Measurements from ENCODE around the gene ATAD3B. TPM values are rescaled to one million over a fixed set of nuclear protein-coding genes. Genes with fewer than 3 reads are reported as not detected.
A peak's percentile ranks its signal among the peaks of the same experiment; 100 is the strongest.
"Not testable (repeated sequence)": the region's sequence is repeated elsewhere in the genome, so short reads cannot be mapped to it uniquely, and the experiment has no call there.

Gene ATAD3B
- polyA plus RNA-seq, 2 of the 4 experiments (the other 2 are of a cell fraction), result 0.21 to 0.99 TPM

GRCh38 chr1:1470626-1471388 lies 758 bp upstream of the ATAD3B start:
- Histone ChIP-seq H3K4me3 (no peak overlapping the region), H3K4me1 (no peaks in the 10 kb centered on the region), H3K4me2 (no peak overlapping the region), H3K27ac (no peak overlapping the region), H3K9me3 (no peaks in the 10 kb centered on the region)
- DNase-seq (ENCODE audit: low read depth in 1 of 2, low spot score in 1 of 2) (no peak), FAIRE-seq (no peak), ATAC-seq (no peak)
- no CpG with 5 or more reads among the region's 16 CpGs for WGBS (ENCODE audit: missing lambda C conversion rate)
- ChIA-PET CTCF (no interaction called here), POLR2A (no interaction called here)
- no peak for TF ChIP-seq KDM5A (IDR thresholded peaks at IDR 0.05)
- no peak for TF ChIP-seq KDM1A (IDR thresholded peaks at IDR 0.05; ENCODE audit: low read depth)
- TF ChIP-seq RCOR1 (IDR thresholded peaks at IDR 0.05; ENCODE audit: low read depth, low read length), result no peak
- no peak for TF ChIP-seq JUNB (IDR thresholded peaks at IDR 0.05)
- TF ChIP-seq ZSCAN20 (CRISPR knock-in tag; IDR thresholded peaks at IDR 0.05), result no peak
- no peak for TF ChIP-seq ELK1 (IDR thresholded peaks at IDR 0.05; ENCODE audit: low read depth, low read length)

- H3K4me2 ChIP-seq; FAIRE-seq; POLR2A ChIA-PET; H3K9me3 ChIP-seq; DNase-seq (ENCODE audit: low read depth in 1 of 2, low spot score in 1 of 2); H3K27ac ChIP-seq; CTCF ChIA-PET; H3K4me3 ChIP-seq; H3K4me1 ChIP-seq: not testable (repeated sequence)
- peak in 1 of 2 experiments; percentile 50; a peak in 2 of 6 replicates for ATAC-seq
- no CpG with 5 or more reads among the region's 65 CpGs for WGBS (ENCODE audit: missing lambda C conversion rate)
Measured at GRCh38 chr1:1472053-1472876, 700 bp downstream of the ATAD3B start.

- H3K4me2 ChIP-seq; POLR2A ChIA-PET; H3K27ac ChIP-seq; H3K9me3 ChIP-seq; H3K4me3 ChIP-seq; FAIRE-seq; DNase-seq (ENCODE audit: low read depth in 1 of 2, low spot score in 1 of 2); CTCF ChIA-PET; ATAC-seq; H3K4me1 ChIP-seq: not testable (repeated sequence)
- WGBS (ENCODE audit: missing lambda C conversion rate), result no CpG with 5 or more reads among the region's 17 CpGs
Measured at GRCh38 chr1:1476011-1476410, 4.4 kb downstream of the ATAD3B start.

- Histone ChIP-seq H3K27ac (no peak overlapping the region), H3K4me2 (no peak overlapping the region), H3K4me1 (no peaks in the 10 kb centered on the region), H3K4me3 (no peak overlapping the region), H3K9me3 (no peaks in the 10 kb centered on the region)
- no peak for FAIRE-seq
- CTCF ChIA-PET, result no interaction called here
- ATAC-seq, result no peak
- WGBS (ENCODE audit: missing lambda C conversion rate), result no CpG with 5 or more reads among the region's 22 CpGs
- POLR2A ChIA-PET, result no interaction called here
- no peak for DNase-seq (ENCODE audit: low read depth in 1 of 2, low spot score in 1 of 2)
- TF ChIP-seq SREBF2 (IDR thresholded peaks at IDR 0.05) (no peak), RNF2 (IDR thresholded peaks at IDR 0.05; ENCODE audit: borderline replicate concordance, low read depth) (no peak), JUNB (IDR thresholded peaks at IDR 0.05) (no peak), EHMT2 (IDR thresholded peaks at IDR 0.05; ENCODE audit: low read depth) (no peak), HOXB5 (CRISPR knock-in tag; IDR thresholded peaks at IDR 0.05) (no peak), POLR2AphosphoS2 (conservative IDR thresholded peaks at IDR 0.05; ENCODE audit: low read length) (no peak), FOSL2 (IDR thresholded peaks at IDR 0.05) (no peak), FOSL2 (CRISPR knock-in tag; IDR thresholded peaks at IDR 0.05) (no peak), TFCP2L1 (CRISPR knock-in tag; IDR thresholded peaks at IDR 0.05) (no peak), NFE2L2 (conservative IDR thresholded peaks at IDR 0.05; ENCODE audit: low read length) (no peak)
Measured at GRCh38 chr1:1477206-1477605, 5.6 kb downstream of the ATAD3B start.
